Measurements from ENCODE around the gene PTGFR. TPM values are rescaled to one million over a fixed set of nuclear protein-coding genes. Genes with fewer than 3 reads are reported as not detected.

PTGFR gene
- total and polyA plus RNA-seq, 2 experiments from 2014 or later: 1.1 to 5.3 TPM

GRCh38 chr1:78559680-78560079 is 68.9 kb downstream of the PTGFR start:
- Histone ChIP-seq H4K20me1 (ENCODE audit: insufficient read depth, poor library complexity, severe bottlenecking) (no peaks in the 10 kb centered on the region), H3K36me3 (replicated peaks; ENCODE audit: insufficient read depth, low read depth) (no peaks in the 10 kb centered on the region), H3K9me2 (replicated peaks; ENCODE audit: insufficient read depth) (no peaks in the 10 kb centered on the region), H3K79me2 (no peaks in the 10 kb centered on the region), H3K27me3 (no peaks in the 10 kb centered on the region), H3K4me3 (no peak overlapping the region), H3K27ac (no peak overlapping the region), H3K9me3 (ENCODE audit: low read depth) (no peaks in the 10 kb centered on the region), H3K4me1 (ENCODE audit: insufficient read depth) (no peaks in the 10 kb centered on the region), H3K4me2 (no peak overlapping the region), H2AFZ (no peak overlapping the region)
- no peak for TF ChIP-seq CTCF (IDR thresholded peaks at IDR 0.05; ENCODE audit: poor library complexity)
- TF ChIP-seq EZH2 (IDR thresholded peaks at IDR 0.05; ENCODE audit: borderline replicate concordance): no peak
- no peak for TF ChIP-seq EZH2phosphoT487 (IDR thresholded peaks at IDR 0.05; ENCODE audit: low read depth, severe bottlenecking, unreplicated experiment)
- no peak for DNase-seq (ENCODE audit: low spot score)

GRCh38 chr1:78560811-78561210 is 70.0 kb downstream of the PTGFR start:
- H4K20me1 ChIP-seq (ENCODE audit: insufficient read depth, poor library complexity, severe bottlenecking): no peaks in the 10 kb centered on the region
- no peak overlapping the region for H3K27ac ChIP-seq
- no peaks in the 10 kb centered on the region for H3K79me2 ChIP-seq
- no peaks in the 10 kb centered on the region for H3K4me1 ChIP-seq (ENCODE audit: insufficient read depth)
- no peak overlapping the region for H3K4me3 ChIP-seq
- H3K9me2 ChIP-seq (replicated peaks; ENCODE audit: insufficient read depth): no peaks in the 10 kb centered on the region
- WGBS (ENCODE audit: low lambda C conversion rate, missing lambda C conversion rate): 97% methylated on average over 1 of the region's 1 CpG
- no peaks in the 10 kb centered on the region for H3K36me3 ChIP-seq (replicated peaks; ENCODE audit: insufficient read depth, low read depth)
- H3K4me2 ChIP-seq: no peak overlapping the region
- no peaks in the 10 kb centered on the region for H3K9me3 ChIP-seq (ENCODE audit: low read depth)
- H3K27me3 ChIP-seq: no peaks in the 10 kb centered on the region
- TF ChIP-seq EZH2phosphoT487 (IDR thresholded peaks at IDR 0.05; ENCODE audit: low read depth, severe bottlenecking, unreplicated experiment) (no peak), EZH2 (IDR thresholded peaks at IDR 0.05; ENCODE audit: borderline replicate concordance) (no peak), CTCF (IDR thresholded peaks at IDR 0.05; ENCODE audit: poor library complexity) (no peak)
- H2AFZ ChIP-seq: no peak overlapping the region
- DNase-seq (ENCODE audit: low spot score): no peak

GRCh38 chr1:78561856-78562255 is 71.1 kb downstream of the PTGFR start:
- TF ChIP-seq CTCF (IDR thresholded peaks at IDR 0.05; ENCODE audit: poor library complexity): no peak
- no peak for TF ChIP-seq EZH2phosphoT487 (IDR thresholded peaks at IDR 0.05; ENCODE audit: low read depth, severe bottlenecking, unreplicated experiment)
- TF ChIP-seq EZH2 (IDR thresholded peaks at IDR 0.05; ENCODE audit: borderline replicate concordance): no peak
- Histone ChIP-seq H2AFZ (no peak overlapping the region), H3K4me1 (ENCODE audit: insufficient read depth) (no peaks in the 10 kb centered on the region), H4K20me1 (ENCODE audit: insufficient read depth, poor library complexity, severe bottlenecking) (no peaks in the 10 kb centered on the region), H3K4me2 (no peak overlapping the region), H3K27me3 (no peaks in the 10 kb centered on the region), H3K36me3 (replicated peaks; ENCODE audit: insufficient read depth, low read depth) (no peaks in the 10 kb centered on the region), H3K4me3 (no peak overlapping the region), H3K9me3 (ENCODE audit: low read depth) (no peaks in the 10 kb centered on the region), H3K79me2 (no peaks in the 10 kb centered on the region), H3K9me2 (replicated peaks; ENCODE audit: insufficient read depth) (no peaks in the 10 kb centered on the region), H3K27ac (no peak overlapping the region)
- no peak for DNase-seq (ENCODE audit: low spot score)
- WGBS (ENCODE audit: low lambda C conversion rate, missing lambda C conversion rate): 88% methylated on average over 2 of the region's 2 CpGs

- Histone ChIP-seq H3K27ac (no peak overlapping the region), H3K79me2 (no peaks in the 10 kb centered on the region), H3K36me3 (replicated peaks; ENCODE audit: insufficient read depth, low read depth) (no peaks in the 10 kb centered on the region), H3K9me2 (replicated peaks; ENCODE audit: insufficient read depth) (no peaks in the 10 kb centered on the region), H3K27me3 (no peaks in the 10 kb centered on the region), H3K4me1 (ENCODE audit: insufficient read depth) (no peaks in the 10 kb centered on the region), H4K20me1 (ENCODE audit: insufficient read depth, poor library complexity, severe bottlenecking) (no peaks in the 10 kb centered on the region), H3K9me3 (ENCODE audit: low read depth) (no peaks in the 10 kb centered on the region), H3K4me2 (no peak overlapping the region), H3K4me3 (no peak overlapping the region), H2AFZ (no peak overlapping the region)
- TF ChIP-seq CTCF (IDR thresholded peaks at IDR 0.05; ENCODE audit: poor library complexity) (no peak), EZH2phosphoT487 (IDR thresholded peaks at IDR 0.05; ENCODE audit: low read depth, severe bottlenecking, unreplicated experiment) (no peak), EZH2 (IDR thresholded peaks at IDR 0.05; ENCODE audit: borderline replicate concordance) (no peak)
- no peak for DNase-seq (ENCODE audit: low spot score)
- 84% methylated on average over 2 of the region's 2 CpGs for WGBS (ENCODE audit: low lambda C conversion rate, missing lambda C conversion rate)
Measured at GRCh38 chr1:78565393-78565792, 74.6 kb downstream of the PTGFR start.
